Daoy (cell line): ENCODE results near the gene MLLT1. TPM values are rescaled to one million over a fixed set of nuclear protein-coding genes. Genes with fewer than 3 reads are reported as not detected.

Experiments used
- DNase-seq: peaks from one replicate; pipeline ENCODE4 v3.0.0-alpha.2; 2015; ENCODE audit warnings: low read depth
- total RNA-seq: library from RNA; depleted of rRNA; stranded (reverse); fragments of >200 nt; shearing (Covaris generic); gene quantifications from 2 replicates; pipeline ENCODE4 v1.2.3, GENCODE V29; 2014

The MLLT1 gene
- total RNA-seq, 1 experiment from 2014 or later = 15.4 TPM

DNA sequence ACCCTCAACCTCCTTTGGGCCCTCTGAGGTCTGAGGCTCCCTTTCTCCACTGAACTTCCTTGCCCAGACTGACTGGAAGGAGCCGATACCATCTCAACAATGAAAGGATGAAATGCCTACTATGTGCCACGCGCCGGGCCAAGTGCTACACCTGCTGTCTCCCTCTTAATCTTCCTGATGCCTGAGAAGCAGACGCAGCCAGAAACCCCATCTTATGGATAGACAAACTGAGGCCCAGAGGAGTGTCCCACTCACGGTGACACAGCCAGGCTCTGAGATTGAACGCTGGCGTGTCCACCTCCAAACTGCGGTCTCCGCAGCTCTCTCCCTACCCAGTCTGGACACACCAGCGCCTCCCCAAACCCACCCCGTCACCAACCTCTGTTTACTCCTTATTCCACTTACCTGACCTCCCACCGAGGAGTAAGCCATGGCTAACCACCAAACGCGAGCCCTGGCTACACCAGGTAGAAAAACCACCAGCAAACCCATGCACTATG is 20.9 kb downstream of the MLLT1 start:
- no peak for DNase-seq

DNA sequence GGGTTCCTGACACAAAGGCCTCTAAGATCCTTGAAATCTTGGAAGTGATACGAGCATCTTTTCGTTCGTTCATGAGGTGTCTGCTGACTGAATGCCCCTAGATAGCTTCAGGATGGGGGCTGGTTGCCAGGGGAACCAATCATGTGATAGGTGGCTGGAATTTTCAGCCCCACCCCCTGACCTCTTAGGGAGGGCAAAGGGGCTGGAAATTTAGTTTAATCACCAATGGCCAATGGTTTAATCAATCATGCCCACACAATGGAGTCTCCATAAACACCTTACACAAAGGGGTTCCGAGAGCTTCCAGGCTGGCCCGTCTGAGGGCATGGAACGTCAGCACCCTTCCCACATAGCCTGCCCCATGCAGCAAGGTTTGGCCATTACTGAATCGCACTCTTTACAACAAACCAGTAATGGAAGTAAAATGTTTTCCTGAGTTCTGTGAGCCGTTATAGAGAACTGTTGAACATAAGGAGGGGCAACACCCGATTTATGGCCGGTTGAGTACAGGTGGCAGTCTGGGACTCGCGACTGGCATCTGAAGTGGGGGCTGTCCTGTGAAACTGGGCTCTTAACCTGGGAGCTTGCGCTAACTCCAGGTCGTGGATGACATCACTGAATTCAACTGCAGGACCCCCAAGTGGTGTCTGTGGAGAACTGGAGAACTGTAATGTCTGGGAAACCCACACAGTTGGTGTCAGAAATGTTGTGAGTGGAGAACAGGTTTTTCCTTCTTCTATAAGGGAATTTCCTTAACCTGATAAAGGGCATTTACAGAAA is 25.6 kb downstream of the MLLT1 start:
- DNase-seq = no peak

DNA sequence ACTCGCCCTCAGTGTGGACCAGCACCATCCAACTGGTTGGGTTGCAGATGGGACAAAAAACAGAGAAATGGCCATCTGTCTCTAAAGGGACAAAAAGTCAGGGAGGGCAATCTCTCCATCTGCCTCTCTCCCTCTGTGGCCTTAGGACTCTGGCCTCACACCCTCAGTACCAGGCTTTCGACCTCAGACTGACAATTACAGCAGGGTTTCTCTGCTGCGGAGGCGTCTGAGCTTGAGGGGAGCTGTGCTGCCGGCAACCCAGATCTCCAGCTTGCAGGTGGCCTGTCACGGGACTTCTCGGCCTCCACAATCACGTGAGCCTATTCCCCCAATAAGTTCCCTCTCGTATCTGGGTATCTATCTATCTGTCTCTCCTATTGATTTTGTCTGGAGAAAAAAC is 27.7 kb downstream of the MLLT1 start:
- DNase-seq = no peak

DNA sequence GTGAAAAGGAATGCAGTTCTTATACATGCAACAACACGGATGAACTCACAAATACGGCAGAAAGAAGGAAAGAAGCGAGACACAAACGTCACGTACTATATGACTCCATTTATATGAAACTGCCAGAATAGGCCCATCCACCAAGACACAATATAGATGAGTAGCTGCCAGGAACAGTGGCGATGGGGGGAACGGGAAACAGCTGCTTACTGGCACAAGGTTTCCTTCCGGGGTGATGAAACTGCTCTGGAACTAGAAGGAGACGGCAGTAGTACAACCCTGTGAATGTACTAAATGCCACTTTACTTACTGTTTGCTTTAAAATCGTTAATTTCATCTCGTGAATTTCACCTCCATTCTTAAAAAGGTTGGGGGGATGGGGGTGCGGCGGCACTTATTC is 28.9 kb downstream of the MLLT1 start:
- no peak for DNase-seq

DNA sequence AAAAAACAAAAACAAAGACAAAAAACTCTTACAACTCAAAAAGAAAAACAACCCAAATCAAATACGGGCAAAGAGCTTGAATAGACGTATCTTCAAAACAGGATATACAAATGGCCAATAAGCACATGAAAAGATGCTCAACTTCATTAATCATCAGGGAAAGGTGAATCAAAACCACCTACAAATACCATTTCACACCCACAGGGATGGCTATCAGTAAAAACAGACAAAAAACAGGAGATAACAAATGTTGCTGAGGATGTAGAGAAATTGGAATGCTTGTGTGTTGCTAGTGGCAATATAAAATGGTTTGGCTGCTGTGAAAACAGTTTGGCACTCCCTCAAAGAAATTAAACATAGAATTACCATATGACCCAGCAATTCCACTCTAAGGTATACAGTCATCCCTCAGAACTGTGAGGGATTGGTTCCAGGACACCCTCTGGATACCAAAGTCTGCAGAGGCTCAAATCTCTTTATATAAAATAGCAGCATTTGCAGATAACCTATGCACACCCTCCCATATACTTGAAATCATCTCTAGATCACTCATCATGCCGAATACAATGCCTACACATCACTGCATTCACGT is 29.7 kb downstream of the MLLT1 start:
- no peak for DNase-seq

DNA sequence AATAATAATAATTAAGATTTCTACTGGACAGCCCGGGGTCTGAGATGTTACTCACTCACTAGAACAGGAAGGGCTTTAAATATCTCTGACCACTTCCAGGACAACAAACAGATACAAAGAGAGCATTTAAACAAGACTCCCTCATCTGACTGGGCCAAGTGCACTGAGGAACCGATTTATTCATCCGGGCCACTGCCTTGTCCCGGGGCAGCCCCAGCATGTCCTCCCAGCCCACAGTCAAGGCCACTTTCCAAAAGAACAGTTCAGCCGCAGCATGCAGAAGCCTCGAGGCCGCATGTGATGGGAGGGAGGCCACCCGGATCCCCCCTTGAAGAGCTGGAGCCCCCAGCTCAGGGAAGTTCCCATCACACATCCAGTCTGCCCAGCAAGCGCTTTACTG is 30.5 kb downstream of the MLLT1 start:
- DNase-seq = no peak

DNA sequence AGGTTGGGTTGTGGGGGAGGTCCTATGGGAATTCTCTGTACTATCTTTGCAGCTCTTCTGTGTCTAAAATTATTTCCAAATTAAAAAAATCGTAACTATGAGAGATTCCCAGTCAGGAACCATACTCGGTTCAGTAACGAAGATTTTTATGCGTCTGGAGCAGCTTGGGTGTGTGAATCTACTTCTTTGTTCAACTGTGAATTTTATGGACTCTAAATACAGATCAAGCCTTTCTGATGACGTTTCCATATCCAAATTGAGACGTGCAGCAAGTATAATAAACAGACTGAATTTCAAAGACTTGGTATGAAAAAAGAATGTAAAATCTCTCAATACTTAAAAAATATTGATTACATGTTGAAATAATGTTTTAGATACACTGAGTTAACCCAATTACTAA is 30.9 kb downstream of the MLLT1 start:
- DNase-seq = no peak

DNA sequence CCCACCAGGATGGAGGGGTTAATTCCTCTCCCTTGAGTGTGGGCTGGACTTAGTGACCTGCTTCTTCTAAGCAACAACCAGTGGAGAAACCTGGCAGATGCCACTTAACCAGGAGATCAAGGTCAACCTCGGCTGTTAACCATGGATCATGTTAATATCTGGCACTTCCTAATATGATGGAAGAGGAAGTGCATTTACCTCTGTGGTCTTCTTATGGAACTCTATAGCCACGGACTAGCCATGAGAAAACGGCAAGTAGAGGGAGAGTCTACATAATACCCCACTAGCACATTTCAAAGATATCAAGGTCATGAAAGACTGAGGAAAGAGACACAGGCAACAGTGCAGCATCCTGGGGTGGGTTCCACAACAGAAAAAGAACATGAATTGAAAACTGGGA is 31.4 kb downstream of the MLLT1 start:
- no peak for DNase-seq

DNA sequence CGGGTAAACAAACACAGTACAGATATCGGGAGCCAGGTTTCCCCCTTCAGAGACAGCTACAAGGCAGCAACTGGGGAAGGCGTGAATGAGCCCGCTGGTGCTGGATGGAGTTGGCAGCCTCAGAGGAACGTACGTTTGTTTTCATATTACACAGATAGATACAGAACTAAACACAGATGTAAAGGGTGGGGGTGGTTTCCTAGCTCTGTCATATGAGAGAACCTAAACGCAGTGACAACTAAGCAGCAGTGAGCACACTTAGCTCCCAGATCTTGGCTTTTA is 32.8 kb downstream of the MLLT1 start:
- DNase-seq = no peak

DNA sequence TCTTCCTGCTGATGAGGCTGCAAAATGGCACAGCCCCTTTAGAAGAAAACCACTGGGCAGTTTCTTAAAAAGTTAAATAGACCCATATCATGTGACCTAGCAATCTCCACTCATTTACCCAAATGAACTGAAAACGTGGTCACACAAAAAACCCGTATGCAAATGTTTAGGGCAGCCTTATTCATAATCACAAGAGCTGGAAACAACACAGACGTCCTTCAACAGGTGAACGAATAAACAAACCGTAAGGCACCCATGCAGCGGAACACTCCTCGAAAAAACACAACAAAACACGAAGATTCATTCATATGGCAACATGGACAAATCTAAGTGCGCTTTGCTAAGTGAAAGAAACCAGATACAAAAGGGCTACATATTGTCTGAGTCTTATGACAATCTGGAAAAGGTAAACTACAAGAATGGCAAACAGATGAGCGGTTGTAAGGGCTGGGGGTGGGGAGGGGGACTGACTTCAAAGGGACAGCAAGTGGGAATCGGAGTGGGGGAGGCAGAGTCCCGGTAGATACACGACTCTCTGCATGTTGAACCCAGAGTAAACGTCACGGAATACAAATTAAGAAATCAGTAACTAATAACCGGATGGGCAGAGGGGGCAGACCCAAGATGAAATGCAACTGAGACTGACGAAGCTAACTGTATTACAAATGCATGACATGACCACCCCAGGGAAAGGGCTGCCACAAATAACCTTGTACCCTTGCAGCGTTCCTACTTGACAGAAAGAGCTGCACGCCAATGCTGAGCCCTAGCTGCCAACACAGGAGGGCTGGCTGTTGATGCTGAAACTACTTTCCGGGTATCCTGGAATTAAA is 33.4 kb downstream of the MLLT1 start:
- no peak for DNase-seq

DNA sequence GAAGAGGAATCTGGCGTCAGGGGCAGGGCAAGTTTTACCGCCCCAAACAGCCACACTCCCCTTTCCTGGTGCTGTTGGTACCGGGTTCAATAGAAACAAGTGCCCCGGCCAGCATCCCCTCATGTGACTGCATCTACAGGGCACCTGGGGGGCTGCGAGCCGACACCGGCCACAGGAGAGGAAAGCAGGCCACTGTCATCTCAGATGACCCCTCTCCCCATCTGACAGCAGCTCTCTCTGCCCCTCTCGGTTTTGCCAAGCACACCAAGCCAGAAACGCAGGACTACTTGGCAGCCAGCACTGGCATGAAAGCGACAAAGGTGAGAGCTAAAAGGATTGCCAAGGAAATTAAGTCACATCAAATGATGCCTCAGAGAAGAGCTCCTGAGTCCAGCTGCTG is 37.1 kb downstream of the MLLT1 start:
- no peak for DNase-seq

DNA sequence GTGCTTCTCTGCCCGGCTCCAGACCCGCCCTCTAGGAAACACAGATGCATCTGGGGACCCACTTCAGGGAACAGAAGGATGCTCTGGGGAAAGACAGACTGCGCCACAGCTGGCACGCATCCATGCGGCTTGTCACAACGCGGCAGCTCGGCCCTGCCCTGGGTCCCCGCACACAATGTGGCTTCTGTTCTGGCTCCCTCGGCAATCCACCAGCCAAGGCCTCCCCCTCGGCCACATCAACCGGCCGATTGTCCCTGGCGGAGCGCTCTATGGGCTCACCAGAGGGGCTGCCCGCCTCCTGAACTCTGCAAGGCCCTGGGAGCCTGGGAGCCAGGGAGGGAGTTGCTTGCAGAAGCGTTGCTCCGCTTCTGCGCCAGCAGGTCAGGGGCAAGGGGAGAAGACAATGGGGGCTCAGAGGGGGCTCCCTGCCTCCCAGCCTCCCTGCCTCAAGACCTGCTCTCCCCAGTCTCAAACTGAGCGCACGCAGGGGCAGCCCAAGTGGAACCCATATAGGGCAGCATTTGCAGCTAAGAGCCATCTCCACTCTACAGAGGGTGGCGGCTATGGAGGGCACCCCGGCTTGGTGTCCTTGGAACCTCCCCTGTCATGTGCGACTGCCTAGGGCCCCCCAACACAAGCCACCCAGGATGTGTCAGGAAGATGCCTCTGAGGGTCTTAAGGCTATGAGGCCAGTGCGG is 37.9 kb downstream of the MLLT1 start:
- no peak for DNase-seq

DNA sequence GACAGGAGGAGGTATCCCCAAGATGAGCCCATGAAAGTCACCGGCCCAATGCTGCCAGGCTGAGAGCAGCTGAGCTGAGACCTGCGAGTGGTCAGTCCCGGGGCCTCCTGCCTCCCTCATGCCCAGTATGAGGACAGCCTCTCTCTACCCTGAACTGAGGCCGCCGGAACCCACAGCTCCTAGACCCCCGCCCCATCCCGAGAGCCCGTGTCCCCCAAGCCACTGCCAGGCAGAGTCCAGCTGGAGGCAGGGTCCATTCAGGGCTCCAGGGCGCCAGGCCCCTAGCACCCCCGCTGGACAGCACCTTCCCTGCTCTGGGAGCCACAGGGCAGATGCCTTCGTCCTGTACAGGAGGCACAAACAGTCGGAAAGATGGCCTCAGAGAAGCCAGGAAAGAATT is 38.7 kb downstream of the MLLT1 start:
- DNase-seq = no peak

DNA sequence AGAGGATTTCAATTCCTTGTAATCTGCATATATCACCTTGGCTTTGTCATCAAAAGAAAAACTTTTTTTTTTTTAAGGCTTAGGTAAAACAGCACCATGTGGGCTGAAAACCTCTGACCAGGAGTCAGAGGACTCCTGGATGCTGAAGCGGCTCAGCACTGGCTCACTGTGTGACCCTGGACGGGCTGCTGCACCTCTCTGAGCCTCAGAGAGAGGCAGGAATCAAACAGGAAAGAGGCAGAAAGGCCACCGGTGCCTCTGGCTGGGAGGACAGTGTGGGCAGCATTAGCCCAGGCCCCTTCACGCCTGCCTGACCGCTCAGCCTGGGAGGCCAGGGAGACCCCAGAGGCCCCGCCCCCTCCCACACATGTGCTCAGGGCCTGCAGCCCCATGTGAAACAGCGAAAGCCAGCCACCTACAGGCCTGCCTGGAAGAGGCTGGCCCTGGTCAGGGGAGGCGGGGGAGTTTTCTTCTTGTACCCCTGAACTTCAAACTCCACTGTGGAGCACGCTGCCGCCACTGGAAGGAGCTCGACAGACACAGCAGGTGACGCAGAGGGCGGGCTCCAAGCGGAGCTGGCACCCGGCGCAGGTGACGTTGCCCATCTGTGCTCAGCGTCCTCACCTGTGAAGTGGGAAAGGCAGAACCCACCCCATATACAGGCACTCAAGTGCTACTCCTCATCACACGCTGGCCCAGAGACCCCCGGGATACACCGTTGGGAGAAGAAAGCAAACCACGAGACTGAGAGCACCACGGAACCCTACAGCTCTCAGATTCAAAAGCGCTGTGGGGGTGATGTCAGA is 39.7 kb downstream of the MLLT1 start:
- DNase-seq = no peak

DNA sequence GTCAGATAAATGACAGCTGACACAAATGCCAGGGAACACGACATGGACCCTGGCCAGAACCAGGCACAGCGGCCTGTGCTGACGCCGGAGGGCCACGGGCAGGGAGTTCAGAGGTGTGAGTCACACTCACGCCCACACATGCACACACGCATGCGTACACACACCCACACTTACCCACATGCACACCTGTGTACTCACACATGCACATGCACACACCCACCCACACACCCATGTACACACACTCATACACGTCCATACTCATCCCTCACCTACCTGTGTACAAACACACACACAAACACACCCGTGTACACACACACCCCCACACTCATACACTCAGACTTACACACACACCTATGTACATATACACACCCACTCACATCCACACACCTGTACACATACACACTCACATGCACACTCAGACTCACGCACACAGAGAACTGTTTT is 40.4 kb downstream of the MLLT1 start:
- peak; percentile 73 for DNase-seq

DNA sequence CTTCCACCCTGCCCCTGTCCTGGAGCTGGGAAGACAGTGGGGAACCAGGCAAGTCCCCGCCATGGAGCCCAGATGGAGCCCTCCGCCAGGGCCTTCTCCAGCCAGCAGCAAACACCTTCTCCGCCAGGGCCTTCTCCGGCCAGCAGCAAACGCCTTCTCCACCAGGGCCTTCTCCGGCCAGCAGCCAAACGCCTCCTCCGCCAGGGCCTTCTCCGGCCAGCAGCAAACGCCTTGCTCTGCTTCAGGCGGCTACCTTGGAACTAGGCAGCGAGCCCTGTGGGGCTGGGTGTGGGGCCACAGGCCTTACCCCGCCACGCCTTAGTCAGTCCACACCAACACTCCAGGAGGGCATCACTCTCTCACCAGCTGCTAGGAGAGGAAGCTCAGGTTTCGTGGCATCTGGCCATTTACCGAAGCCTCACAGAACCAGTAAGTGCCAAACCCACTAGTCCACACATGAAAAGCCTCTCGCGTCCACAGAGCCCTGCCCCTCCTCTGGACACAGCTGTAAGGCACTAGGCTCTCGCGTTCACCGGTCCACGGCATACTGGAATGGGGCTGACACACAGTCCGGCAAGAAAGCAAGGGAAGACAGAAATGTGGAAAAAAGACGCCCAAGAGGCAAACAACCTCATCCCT is 41.0 kb downstream of the MLLT1 start:
- DNase-seq = peak; percentile 63

DNA sequence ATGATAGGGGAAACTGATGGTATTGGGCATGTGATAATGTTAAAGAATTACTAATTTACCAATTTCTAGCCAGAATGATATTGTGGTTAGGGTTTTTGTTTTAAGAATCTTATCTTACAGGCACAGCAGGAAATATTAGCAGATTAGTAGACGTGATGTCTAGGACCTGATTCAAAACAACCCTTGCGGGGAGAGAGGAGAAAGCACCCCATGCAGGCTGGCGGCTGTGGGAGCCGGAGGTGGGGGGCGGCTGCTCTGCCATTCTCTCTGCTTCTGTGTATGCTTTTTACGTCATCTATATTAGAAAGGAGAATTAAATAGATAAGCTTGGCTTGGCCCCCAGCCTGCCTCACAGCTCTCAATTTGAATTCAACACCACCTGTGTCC is 41.5 kb downstream of the MLLT1 start:
- DNase-seq = no peak

DNA sequence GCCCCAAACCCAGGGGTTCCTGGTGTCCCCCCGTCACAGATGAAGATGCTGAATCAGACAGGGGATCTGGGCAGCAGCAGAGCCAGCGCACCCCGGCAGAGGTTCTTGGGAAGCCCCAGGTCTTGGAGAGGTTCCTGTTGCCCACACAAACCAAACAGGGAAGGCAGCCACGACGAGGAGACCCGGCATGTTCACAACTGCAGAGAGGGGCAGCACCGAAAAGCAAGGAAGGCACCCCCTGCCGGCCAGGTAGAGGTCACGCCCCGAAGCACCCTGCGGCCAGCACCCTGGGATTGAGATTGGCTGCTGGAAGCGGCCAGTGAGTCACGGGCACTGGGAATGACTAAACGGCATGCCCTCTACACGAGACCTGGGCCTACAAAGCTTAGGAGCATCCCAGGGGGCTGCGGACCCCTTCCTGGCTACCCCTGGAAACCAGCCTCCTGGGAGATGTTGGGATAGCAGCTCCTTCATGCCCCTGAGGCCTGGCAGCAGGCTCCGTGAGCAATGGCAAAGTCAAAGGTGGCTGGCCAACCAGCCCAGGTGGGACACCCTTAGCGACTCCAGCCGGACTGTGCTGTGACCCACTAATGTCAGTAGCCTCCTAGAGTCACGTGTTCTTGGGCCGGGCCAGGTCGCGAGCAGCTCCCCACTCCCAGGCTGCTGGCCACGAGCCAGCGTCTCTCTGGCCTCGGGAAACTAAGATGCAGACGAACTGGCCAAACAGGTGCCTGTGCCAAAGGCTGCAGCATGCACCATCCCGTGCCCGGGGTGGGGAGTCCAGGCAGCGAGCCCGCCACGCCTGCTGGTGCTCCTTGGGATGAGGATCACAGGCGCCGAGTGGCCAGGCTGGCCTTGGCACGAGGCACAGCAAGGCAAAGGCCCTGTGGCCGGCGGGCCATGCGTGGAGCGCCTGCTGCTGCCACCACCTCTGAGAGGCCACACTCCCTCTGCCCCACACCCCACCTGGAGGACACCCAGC is 43.2 kb downstream of the MLLT1 start:
- DNase-seq = no peak
